Fibroblast of mammary gland (primary cell): ENCODE results near the gene PTGFRN.
A peak's percentile ranks its signal among the peaks of the same experiment; 100 is the strongest.
"Not testable (repeated sequence)": the region's sequence is repeated elsewhere in the genome, so short reads cannot be mapped to it uniquely, and the experiment has no call there.

Source experiments
- DNase-seq: peaks from one replicate; pipeline ENCODE4 v3.0.0-alpha.2; 2010; ENCODE audit warnings: low read depth
- H3K4me3 ChIP-seq: 2 replicates; pipeline ENCODE4 v1.5.1; 2011; ENCODE audit warnings: low read depth, mild to moderate bottlenecking, low read length, moderate library complexity; ENCODE audit not compliant: control insufficient read depth
- CTCF ChIP-seq: conservative IDR thresholded peaks from 2 replicates; pipeline ENCODE4 v1.5.1; 2011; ENCODE audit warnings: low read depth, low read length, inconsistent platforms; ENCODE audit not compliant: control insufficient read depth, insufficient read depth

Gene PTGFRN

GRCh38 chr1:116966791-116967190 lies 57.1 kb downstream of the PTGFRN start:
- no peak for TF ChIP-seq CTCF
- H3K4me3 ChIP-seq, result no peak overlapping the region
- peak; percentile 69 for DNase-seq

DNA sequence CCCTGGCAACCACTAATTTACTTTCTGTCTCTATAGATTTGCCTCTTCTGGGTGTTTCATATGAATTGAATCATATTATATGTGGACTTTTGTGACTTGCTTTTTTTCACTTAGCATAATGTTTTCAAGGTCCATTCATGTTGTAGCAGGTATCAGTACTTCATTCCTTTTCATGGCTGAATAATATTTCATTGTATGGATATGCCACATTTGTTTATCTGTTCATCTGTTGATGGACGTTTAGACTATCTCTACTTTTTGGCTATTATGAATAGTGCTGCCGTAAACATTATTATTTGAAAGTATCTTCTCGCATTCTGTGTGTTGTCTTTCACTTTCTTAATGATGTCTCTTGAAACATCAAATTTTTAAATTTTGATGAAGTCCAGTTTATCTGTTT lies 59.0 kb downstream of the PTGFRN start:
- H3K4me3 ChIP-seq, result no peak overlapping the region
- DNase-seq, result no peak
- TF ChIP-seq CTCF, result no peak

DNA sequence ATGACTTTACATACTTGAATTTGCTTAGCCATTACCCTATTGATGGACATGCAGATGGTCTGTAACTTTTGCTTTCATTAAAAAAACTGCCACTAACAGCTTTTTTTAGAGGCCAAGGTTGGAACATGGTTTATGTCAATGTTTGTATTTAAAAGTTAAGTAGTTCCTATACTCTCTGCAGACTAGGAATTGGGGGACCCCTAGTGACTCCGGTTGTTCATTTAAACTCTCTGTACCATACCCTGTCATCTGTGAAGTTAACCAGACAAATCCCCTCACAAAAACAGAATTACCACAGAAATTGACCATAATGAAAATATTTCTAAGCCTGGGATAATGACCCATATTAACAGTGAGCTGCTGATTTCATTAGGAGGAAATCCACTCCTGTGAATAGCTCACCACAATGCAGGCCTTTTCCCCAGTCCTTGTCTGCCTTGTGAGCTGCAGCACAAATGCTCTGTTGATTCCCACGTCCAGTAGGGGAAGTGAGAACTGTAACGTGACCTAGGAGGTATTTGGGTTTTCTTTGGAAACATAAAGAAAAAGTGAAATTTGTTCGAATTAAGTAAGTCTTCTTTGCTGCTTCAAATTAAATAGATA lies 61.6 kb downstream of the PTGFRN start:
- DNase-seq, result no peak
- no peak for TF ChIP-seq CTCF
- no peak overlapping the region for H3K4me3 ChIP-seq

DNA sequence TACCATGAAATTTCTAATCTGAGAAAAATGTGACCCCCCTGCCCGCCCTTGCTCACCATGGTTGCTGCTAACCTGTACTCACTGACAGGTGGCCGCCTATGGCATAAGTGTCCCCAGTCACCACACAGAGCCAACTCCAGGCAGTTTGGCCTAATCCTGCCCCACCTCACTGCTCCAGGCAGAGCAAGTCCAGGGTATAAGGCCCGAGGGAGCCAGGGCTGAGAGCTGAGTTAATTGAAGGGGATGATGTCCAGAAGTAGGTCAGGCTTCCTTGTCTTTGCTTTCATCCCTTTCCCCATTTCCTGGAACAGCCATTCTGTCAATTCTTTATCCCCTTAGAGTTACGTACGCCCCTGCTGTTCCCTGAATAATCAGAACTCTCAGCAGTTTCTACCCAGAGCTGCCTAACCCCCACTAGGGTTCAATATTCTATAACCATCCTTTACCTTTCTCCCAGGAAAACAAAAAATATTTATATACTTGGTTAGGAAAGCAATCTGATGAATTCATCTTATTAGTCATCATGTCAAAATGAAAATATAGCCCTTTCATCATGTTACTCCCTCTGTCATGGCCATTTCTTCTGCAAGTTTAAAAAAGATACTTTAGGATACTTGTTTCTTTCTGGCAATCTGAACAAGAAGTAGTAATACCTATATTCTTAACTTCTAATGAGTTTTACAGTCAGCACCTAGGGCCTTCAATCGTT lies 62.4 kb downstream of the PTGFRN start:
- TF ChIP-seq CTCF, result no peak
- peak; percentile 31 for DNase-seq
- no peak overlapping the region for H3K4me3 ChIP-seq

- DNase-seq, result no peak
- TF ChIP-seq CTCF, result no peak
- no peak overlapping the region for H3K4me3 ChIP-seq
Observed at GRCh38 chr1:116972674-116973030, 62.9 kb downstream of the PTGFRN start.

DNA sequence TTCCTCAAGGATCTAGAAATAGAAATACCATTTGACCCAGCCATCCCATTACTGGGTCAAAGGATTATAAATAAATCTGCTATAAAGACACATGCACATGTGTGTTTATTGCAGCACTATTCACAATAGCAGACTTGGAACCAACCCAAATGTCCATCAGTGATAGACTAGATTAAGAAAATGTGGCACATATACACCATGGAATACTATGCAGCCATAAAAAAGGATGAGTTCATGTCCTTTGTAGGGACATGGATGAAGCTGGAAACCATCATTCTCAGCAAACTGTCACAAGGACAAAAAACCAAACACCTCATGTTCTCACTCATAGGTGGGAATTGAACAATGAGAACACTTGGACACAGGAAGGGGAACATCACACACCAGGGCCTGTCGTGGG lies 70.6 kb downstream of the PTGFRN start:
- not testable (repeated sequence) for H3K4me3 ChIP-seq, DNase-seq

DNA sequence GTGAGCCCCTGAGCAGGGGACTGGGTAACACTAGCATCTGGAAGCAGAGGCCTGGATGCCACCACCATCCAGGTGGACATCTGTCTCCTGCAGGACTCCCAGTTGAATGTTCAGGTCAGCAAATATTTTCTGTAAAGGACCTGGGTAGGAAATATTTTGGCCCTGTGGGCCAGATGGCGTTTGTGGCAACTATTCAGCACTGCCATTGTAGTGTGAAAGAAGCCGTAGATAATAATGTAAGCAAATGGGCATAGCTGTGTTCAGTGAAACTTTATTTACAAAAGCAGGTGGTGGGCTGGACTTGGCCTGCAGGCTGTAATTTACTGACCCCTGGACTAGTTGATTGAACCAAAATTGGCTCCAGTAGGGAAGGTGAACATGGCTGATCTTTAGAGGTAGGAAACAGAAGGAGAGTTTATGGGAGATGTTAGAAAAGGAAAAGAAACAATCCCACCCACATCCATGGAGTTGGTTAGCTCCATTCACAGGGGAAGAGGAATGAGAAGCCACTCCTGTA lies 71.9 kb downstream of the PTGFRN start:
- H3K4me3 ChIP-seq, result no peak overlapping the region
- no peak for TF ChIP-seq CTCF

More for the DNA sequence above, 71.9 kb downstream of the PTGFRN start:
- no peak for DNase-seq
